Iris pigment epithelial cell (primary cell): Measurements from ENCODE around the gene TOMM6.
A peak's percentile ranks its signal among the peaks of the same experiment; 100 is the strongest.

Experiments
- DNase-seq: peaks from one replicate; pipeline ENCODE4 v3.0.0-alpha.2; 2011; ENCODE audit warnings: low read depth

The TOMM6 gene

GRCh38 chr6:41787219-41787917, at the start of gene TOMM6:
TSS of gene TOMM6 (plus strand) at chr6:41787694. CDS start at chr6:41787698, 4 bp downstream.
- DNase-seq: peak; percentile 95

GRCh38 chr6:41739041-41739440, 48.5 kb upstream of the TOMM6 start:
- DNase-seq: no peak

GRCh38 chr6:41740366-41741162, 46.9 kb upstream of the TOMM6 start:
- no peak for DNase-seq

- DNase-seq: no peak
Measured at GRCh38 chr6:41741625-41742490, 45.6 kb upstream of the TOMM6 start.

- DNase-seq: no peak
Measured at GRCh38 chr6:41743406-41744235, 43.9 kb upstream of the TOMM6 start.

- no peak for DNase-seq
Measured at GRCh38 chr6:41744236-41744787, 43.2 kb upstream of the TOMM6 start.

- no peak for DNase-seq
Measured at GRCh38 chr6:41746107-41746506, 41.4 kb upstream of the TOMM6 start.

GRCh38 chr6:41747256-41748101, 40.0 kb upstream of the TOMM6 start, which contains the start of gene PGC:
TSS of gene PGC (minus strand) at chr6:41747397. CDS start at chr6:41747334, 63 bp downstream.
- no peak for DNase-seq

- no peak for DNase-seq
Measured at GRCh38 chr6:41748102-41748477, 39.4 kb upstream of the TOMM6 start.

GRCh38 chr6:41748542-41748941, 39.0 kb upstream of the TOMM6 start:
- DNase-seq: peak; percentile 29

GRCh38 chr6:41750374-41750773, 37.1 kb upstream of the TOMM6 start:
- DNase-seq: no peak

- no peak for DNase-seq
Measured at GRCh38 chr6:41755895-41756294, 31.6 kb upstream of the TOMM6 start.

GRCh38 chr6:41756354-41756753, 31.1 kb upstream of the TOMM6 start:
- DNase-seq: no peak

- no peak for DNase-seq
Measured at GRCh38 chr6:41757271-41757670, 30.2 kb upstream of the TOMM6 start.

- DNase-seq: peak; percentile 40
Measured at GRCh38 chr6:41757931-41758640, 29.4 kb upstream of the TOMM6 start.

GRCh38 chr6:41758641-41759035, 28.9 kb upstream of the TOMM6 start:
- DNase-seq: no peak

- no peak for DNase-seq
Measured at GRCh38 chr6:41759106-41759904, 28.2 kb upstream of the TOMM6 start.

GRCh38 chr6:41759905-41760579, 27.5 kb upstream of the TOMM6 start:
- no peak for DNase-seq
